IPS DF 6.9 (cell line): ENCODE data around the gene CLN6.
"Not testable (repeated sequence)": the region's sequence is repeated elsewhere in the genome, so short reads cannot be mapped to it uniquely, and the experiment has no call there.

Source experiments
- DNase-seq: peaks from one replicate; pipeline ENCODE4 v3.0.0-alpha.2; 2013; ENCODE audit warnings: low read depth, low spot score
- H3K27ac ChIP-seq: one replicate; pipeline ENCODE4 v1.5.1; 2013; ENCODE audit warnings: low read length, control low read depth
- H3K27me3 ChIP-seq: 2 replicates; pipeline ENCODE4 v1.6.1; 2013; ENCODE audit warnings: mild to moderate bottlenecking, low read length; ENCODE audit not compliant: control insufficient read depth, insufficient read depth
- H3K36me3 ChIP-seq: 2 replicates; pipeline ENCODE4 v1.6.1; 2013; ENCODE audit warnings: low read length; ENCODE audit not compliant: control insufficient read depth, insufficient read depth
- H3K4me1 ChIP-seq: 2 replicates; pipeline ENCODE4 v1.6.1; 2013; ENCODE audit warnings: low read length; ENCODE audit not compliant: control insufficient read depth, insufficient read depth
- H3K4me3 ChIP-seq: 2 replicates; pipeline ENCODE4 v1.5.1; 2013; ENCODE audit warnings: mild to moderate bottlenecking, low read length
- H3K9me3 ChIP-seq: 2 replicates; pipeline ENCODE4 v1.6.1; 2013; ENCODE audit warnings: low read length, inconsistent platforms; ENCODE audit not compliant: control insufficient read depth, insufficient read depth
- WGBS: extraction: QIAGEN DNeasy Blood & Tissue Kit; methylation state at CpG from one replicate; pipeline ENCODE4 v1.1.7; 2013; ENCODE audit warnings: mixed read lengths, missing lambda C conversion rate; ENCODE audit not compliant: insufficient read length, insufficient coverage; 5-methylcytosine and 5-hydroxymethylcytosine counted together

The CLN6 gene

GRCh38 chr15:68256675-68257450 is 27.3 kb upstream of the CLN6 start:
- Histone ChIP-seq H3K9me3 (no peaks in the 10 kb centered on the region), H3K4me1 (no peaks in the 10 kb centered on the region), H3K27me3 (no peaks in the 10 kb centered on the region), H3K4me3 (peak overlapping the region; percentile 46; the same call in 1 of the 2 replicates), H3K36me3 (no peaks in the 10 kb centered on the region), H3K27ac (no peak overlapping the region)
- no CpG with 5 or more reads among the region's 57 CpGs for WGBS
- peak; percentile 81 for DNase-seq

- no peaks in the 10 kb centered on the region for H3K9me3 ChIP-seq
- no peaks in the 10 kb centered on the region for H3K27me3 ChIP-seq
- no peak overlapping the region for H3K4me3 ChIP-seq
- no peaks in the 10 kb centered on the region for H3K36me3 ChIP-seq
- no peak overlapping the region for H3K27ac ChIP-seq
- H3K4me1 ChIP-seq, result no peaks in the 10 kb centered on the region
- no peak for DNase-seq
- WGBS, result no CpG with 5 or more reads among the region's 7 CpGs
Observed at GRCh38 chr15:68252925-68253534, 23.5 kb upstream of the CLN6 start.

DNA sequence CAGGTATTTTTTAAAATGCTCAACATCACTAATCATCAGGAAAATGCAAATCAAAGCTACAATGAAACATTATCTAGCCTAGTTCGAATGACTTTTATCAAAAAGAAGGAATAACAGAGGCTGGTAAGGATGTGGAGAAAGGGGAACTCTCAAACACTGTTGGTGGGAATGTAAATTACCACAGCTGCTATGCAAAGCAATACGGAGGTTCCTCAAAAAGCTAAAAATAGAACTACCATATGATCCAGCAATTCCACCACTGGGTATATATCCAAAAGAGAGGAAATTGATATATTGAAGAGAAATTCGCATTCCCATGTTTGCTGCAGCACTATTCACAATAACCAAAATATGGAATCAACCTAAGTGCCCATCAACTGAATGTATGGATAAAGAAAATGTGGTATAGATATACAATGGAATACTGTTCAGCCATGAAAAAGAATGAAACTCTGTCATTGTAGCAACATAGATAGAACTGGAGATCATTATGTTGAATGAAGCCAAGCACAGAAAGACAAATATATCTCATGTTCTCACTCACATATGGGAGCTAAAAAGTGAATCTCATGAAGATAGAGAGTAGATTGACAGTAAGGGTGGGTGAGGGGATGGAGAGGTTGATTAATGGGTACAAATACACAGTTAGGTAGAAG is 19.7 kb upstream of the CLN6 start:
- Histone ChIP-seq H3K27ac (no peak overlapping the region), H3K4me3 (no peak overlapping the region), H3K4me1 (no peaks in the 10 kb centered on the region), H3K36me3 (no peaks in the 10 kb centered on the region), H3K27me3 (no peaks in the 10 kb centered on the region), H3K9me3 (no peaks in the 10 kb centered on the region)
- DNase-seq, result no peak
- WGBS, result no CpG with 5 or more reads among the region's 3 CpGs

DNA sequence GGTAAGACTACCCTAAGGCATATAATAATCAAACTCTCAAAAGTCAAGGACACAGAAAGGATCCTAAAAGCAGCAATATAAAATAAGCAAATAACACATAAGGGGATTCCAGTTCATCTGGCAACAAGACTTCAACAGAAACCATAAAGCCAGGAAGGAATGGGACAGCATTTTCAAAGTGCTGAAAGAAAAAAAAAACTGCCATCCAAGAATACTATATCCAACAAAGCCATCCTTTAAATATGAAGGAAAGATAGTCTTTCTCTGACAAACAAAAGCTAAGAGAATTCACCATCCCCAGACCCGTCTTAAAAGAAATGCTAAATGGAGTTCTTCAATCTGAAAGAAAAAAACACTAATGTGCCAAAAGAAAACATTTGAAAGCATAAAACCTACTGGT is 14.7 kb upstream of the CLN6 start:
- WGBS, result no CpG with 5 or more reads among the region's 1 CpG
- Histone ChIP-seq H3K27ac (no peak overlapping the region), H3K4me3 (no peak overlapping the region), H3K36me3 (no peaks in the 10 kb centered on the region), H3K4me1 (no peaks in the 10 kb centered on the region), H3K9me3 (no peaks in the 10 kb centered on the region), H3K27me3 (no peaks in the 10 kb centered on the region)
- DNase-seq, result no peak

DNA sequence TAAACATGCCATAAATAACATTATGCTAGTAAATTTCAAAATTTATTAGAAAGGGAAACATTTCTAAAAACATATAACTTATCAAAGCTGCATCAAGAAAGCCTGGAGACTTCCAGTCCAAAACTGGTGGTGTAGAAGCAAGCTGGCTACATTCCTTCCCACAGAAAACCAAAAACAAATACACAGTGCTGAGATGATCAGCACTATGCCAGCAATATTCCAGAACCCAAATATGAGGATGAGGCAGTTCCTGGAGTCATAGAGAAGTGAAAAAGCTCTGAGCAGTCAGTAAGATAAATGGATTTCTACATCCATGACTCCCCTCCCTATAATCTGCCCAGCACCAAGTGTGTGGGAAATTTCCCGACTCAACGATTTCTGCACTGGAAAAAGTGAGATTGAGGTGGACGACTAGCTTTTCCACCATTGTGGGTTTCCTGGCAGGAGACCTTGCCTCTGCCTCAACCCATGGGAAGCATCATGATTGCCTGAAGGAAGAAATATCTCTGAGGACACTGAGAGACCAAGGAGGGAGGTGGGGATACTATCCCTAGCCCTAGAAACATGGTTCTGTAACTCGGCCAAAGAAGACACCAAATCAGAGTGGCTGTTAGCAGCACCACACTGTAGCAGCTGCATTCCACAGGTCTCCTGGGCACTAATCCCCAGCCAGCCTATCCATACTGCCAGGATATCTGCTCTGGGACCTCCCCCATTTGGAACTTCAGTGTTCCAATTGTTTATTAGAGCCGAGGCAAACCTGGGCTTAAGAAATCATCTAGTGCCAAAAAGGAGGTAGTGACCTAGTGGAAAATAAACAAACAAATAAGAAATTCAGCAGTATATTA is 11.8 kb upstream of the CLN6 start:
- no CpG with 5 or more reads among the region's 5 CpGs for WGBS
- Histone ChIP-seq H3K4me3 (no peak overlapping the region), H3K27ac (no peak overlapping the region), H3K4me1 (no peaks in the 10 kb centered on the region), H3K9me3 (no peaks in the 10 kb centered on the region), H3K36me3 (no peaks in the 10 kb centered on the region), H3K27me3 (no peaks in the 10 kb centered on the region)
- DNase-seq, result no peak

GRCh38 chr15:68239025-68239424 is 9.5 kb upstream of the CLN6 start:
- Histone ChIP-seq H3K36me3 (no peaks in the 10 kb centered on the region), H3K4me1 (0 out of 2 replicates have a peak, but pooled peaks cover 1% of the 10 kb centered on the region), H3K27ac (no peak overlapping the region), H3K4me3 (no peak overlapping the region), H3K9me3 (no peaks in the 10 kb centered on the region), H3K27me3 (no peaks in the 10 kb centered on the region)
- DNase-seq, result no peak

GRCh38 chr15:68235022-68235421 is 5.5 kb upstream of the CLN6 start:
- H3K27me3 ChIP-seq, result no peaks in the 10 kb centered on the region
- H3K27ac ChIP-seq, result no peak overlapping the region
- no peak for DNase-seq
- no peak overlapping the region for H3K4me3 ChIP-seq
- no peaks in the 10 kb centered on the region for H3K36me3 ChIP-seq
- H3K4me1 ChIP-seq, result 0 out of 2 replicates have a peak, but pooled peaks cover 1% of the 10 kb centered on the region
- WGBS, result no CpG with 5 or more reads among the region's 4 CpGs
- H3K9me3 ChIP-seq, result no peaks in the 10 kb centered on the region

- H3K27me3 ChIP-seq, H3K4me3 ChIP-seq, H3K36me3 ChIP-seq, H3K4me1 ChIP-seq, H3K27ac ChIP-seq, H3K9me3 ChIP-seq, DNase-seq: not testable (repeated sequence)
- no CpG with 5 or more reads among the region's 9 CpGs for WGBS
Observed at GRCh38 chr15:68234520-68234919, 5.0 kb upstream of the CLN6 start.

GRCh38 chr15:68234060-68234459 is 4.5 kb upstream of the CLN6 start:
- no peaks in the 10 kb centered on the region for H3K36me3 ChIP-seq
- H3K27ac ChIP-seq, result no peak overlapping the region
- H3K4me3 ChIP-seq, result no peak overlapping the region
- no CpG with 5 or more reads among the region's 6 CpGs for WGBS
- H3K27me3 ChIP-seq, result no peaks in the 10 kb centered on the region
- DNase-seq, result no peak
- 0 out of 2 replicates have a peak, but pooled peaks cover 1% of the 10 kb centered on the region for H3K4me1 ChIP-seq
- H3K9me3 ChIP-seq, result no peaks in the 10 kb centered on the region

DNA sequence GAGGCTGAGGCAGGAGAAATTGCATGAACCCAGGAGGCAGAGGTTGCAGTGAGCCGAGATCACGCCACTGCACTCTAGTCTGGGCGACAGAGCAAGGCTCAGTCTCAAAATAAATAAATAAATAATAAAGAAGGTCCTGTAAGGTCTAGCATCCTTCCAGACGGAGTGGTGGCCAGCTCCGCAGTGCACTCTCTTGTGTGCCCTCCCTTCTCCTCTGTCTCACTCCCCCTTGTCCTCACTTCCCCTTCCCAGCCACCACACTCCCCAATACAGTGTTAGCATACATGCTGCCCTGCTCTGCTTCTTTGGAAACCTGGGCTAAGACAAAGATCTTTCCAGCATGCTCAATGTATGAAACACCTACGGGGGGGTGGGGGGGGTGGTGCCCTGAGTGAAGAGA is 3.4 kb upstream of the CLN6 start:
- WGBS, result no CpG with 5 or more reads among the region's 6 CpGs
- no peaks in the 10 kb centered on the region for H3K36me3 ChIP-seq
- H3K4me1 ChIP-seq, result 0 out of 2 replicates have a peak, but pooled peaks cover 2% of the 10 kb centered on the region
- H3K4me3 ChIP-seq, result no peak overlapping the region
- H3K9me3 ChIP-seq, result no peaks in the 10 kb centered on the region
- H3K27me3 ChIP-seq, result no peaks in the 10 kb centered on the region
- no peak for DNase-seq
- H3K27ac ChIP-seq, result no peak overlapping the region
